SU-DHL-6 (cell line): ENCODE measurements around the gene CD151.

ENCODE experiments used
- CTCF ChIP-seq: fragments of 200-600 bp; sonication (generic); IDR thresholded peaks from one replicate; pipeline ENCODE4 v1.5.1; 2017; ENCODE audit warnings: antibody characterized with exemption, mild to moderate bottlenecking, low read length, moderate library complexity; ENCODE audit not compliant: insufficient read depth, poor library complexity, severe bottlenecking
- EZH2phosphoT487 ChIP-seq: fragments of 200-600 bp; sonication (generic), shearing (Covaris generic); conservative IDR thresholded peaks from 2 replicates; pipeline ENCODE4 v1.6.1; 2018; ENCODE audit warnings: mild to moderate bottlenecking, antibody characterized with exemption, low read length, moderate library complexity, mixed read lengths

GRCh38 chr11:843818-844692, 11.3 kb downstream of the CD151 start:
- TF ChIP-seq CTCF, result no peak
- no peak for TF ChIP-seq EZH2phosphoT487
